HG03139 (cell line): Measurements from ENCODE around the gene DHRS11.
A peak's percentile ranks its signal among the peaks of the same experiment; 100 is the strongest.
"Not testable (repeated sequence)": the region's sequence is repeated elsewhere in the genome, so short reads cannot be mapped to it uniquely, and the experiment has no call there.

ENCODE experiments used
- ATAC-seq: cut with Tn5 transposase; IDR thresholded peaks from one replicate; pipeline ENCODE4 v1.9.1; 2021; ENCODE audit not compliant: unreplicated experiment

DHRS11 gene

GRCh38 chr17:36593656-36594316 lies 2.1 kb downstream of the DHRS11 start:
- no peak for ATAC-seq

GRCh38 chr17:36594626-36595401 lies 3.1 kb downstream of the DHRS11 start:
- no peak for ATAC-seq

GRCh38 chr17:36597226-36597625 lies 5.5 kb downstream of the DHRS11 start:
- no peak for ATAC-seq

GRCh38 chr17:36597866-36598777 lies 6.4 kb downstream of the DHRS11 start:
- ATAC-seq, result no peak

- ATAC-seq, result no peak
Measured at GRCh38 chr17:36598951-36599401, 7.3 kb downstream of the DHRS11 start.

- ATAC-seq, result no peak
Measured at GRCh38 chr17:36599546-36600250, 8.0 kb downstream of the DHRS11 start.

- ATAC-seq, result no peak
Measured at GRCh38 chr17:36600465-36600864, 8.8 kb downstream of the DHRS11 start.

GRCh38 chr17:36600936-36601302 lies 9.2 kb downstream of the DHRS11 start:
- no peak for ATAC-seq

GRCh38 chr17:36601303-36602029 lies 9.8 kb downstream of the DHRS11 start, which contains the start of gene MRM1:
Gene MRM1 (plus strand): TSS chr17:36601583. CDS start chr17:36601811, 228 bp downstream.
- peak; percentile 72 for ATAC-seq

- ATAC-seq, result peak; percentile 2
Measured at GRCh38 chr17:36602030-36602748, 10.5 kb downstream of the DHRS11 start.

GRCh38 chr17:36602924-36603384 lies 11.3 kb downstream of the DHRS11 start:
- ATAC-seq, result no peak

GRCh38 chr17:36605028-36605427 lies 13.3 kb downstream of the DHRS11 start:
- not testable (repeated sequence) for ATAC-seq

- no peak for ATAC-seq
Measured at GRCh38 chr17:36608280-36608679, 16.6 kb downstream of the DHRS11 start.

- no peak for ATAC-seq
Measured at GRCh38 chr17:36608794-36609497, 17.3 kb downstream of the DHRS11 start.

- no peak for ATAC-seq
Measured at GRCh38 chr17:36609498-36609862, 17.8 kb downstream of the DHRS11 start.

GRCh38 chr17:36610474-36610873 lies 18.8 kb downstream of the DHRS11 start:
- ATAC-seq, result no peak

GRCh38 chr17:36611345-36612072 lies 19.8 kb downstream of the DHRS11 start:
- ATAC-seq, result no peak

GRCh38 chr17:36612323-36612722 lies 20.6 kb downstream of the DHRS11 start:
- no peak for ATAC-seq
